Activated CD8-positive, alpha-beta memory T cell treated with anti-CD3 and anti-CD28 coated beads, Interleukin-2, amount 50 U/mL, for 1 hour (primary cell): ENCODE data around the gene EMC1.
A peak's percentile ranks its signal among the peaks of the same experiment; 100 is the strongest.
"Not testable (repeated sequence)": the region's sequence is repeated elsewhere in the genome, so short reads cannot be mapped to it uniquely, and the experiment has no call there.

Experiments
- DNase-seq: peaks from one replicate; pipeline ENCODE4 v3.0.0-alpha.2; 2020; ENCODE audit errors: extremely low read depth

The EMC1 gene

GRCh38 chr1:19216585-19216984, 34.7 kb downstream of the EMC1 start:
- DNase-seq, result not testable (repeated sequence)

GRCh38 chr1:19213580-19213979, 37.7 kb downstream of the EMC1 start:
- no peak for DNase-seq

- no peak for DNase-seq
Observed at GRCh38 chr1:19212167-19212566, 39.2 kb downstream of the EMC1 start.

DNA sequence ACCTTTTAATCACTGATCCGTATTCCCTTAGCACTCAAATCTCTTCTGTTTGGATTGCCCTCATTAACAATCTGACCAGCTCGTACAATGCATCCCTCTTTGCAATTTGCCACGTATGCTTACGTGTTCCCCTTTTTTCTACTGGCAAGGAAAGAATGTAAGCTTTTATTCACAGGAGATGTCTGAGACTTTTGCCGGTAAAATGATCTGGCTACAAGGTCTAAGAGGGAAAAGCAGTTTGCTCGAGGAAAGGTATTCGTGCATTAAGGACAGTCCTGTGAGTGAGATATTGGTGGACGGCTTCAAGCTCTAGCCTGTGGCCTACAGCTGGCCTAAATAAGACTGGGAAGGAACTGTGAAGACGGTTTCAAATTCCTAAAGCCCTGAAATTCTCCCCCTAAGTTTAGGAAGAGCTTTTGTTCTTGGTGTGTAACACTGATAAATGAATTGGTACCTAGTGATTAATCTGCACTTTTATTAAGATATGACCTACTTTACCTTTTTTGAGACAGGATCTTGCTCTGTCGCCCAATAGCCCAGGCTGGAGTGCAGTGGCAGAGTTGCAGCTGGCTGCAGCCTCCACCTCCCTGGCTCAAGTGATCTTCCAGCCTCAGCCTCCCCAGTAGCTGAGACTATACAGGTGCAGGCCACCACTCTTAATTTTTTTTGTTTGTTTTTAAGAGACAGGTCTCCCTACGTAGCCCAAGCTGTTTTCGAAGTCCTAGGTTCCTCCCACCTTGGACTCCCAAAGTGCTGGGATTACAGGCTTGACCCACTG, 40.4 kb downstream of the EMC1 start:
- DNase-seq, result no peak

- DNase-seq, result peak; percentile 85
Observed at GRCh38 chr1:19209990-19210771, 41.1 kb downstream of the EMC1 start, which contains the start of gene UBR4. TSS of gene UBR4 (minus strand) at chr1:19210266. CDS start at chr1:19210248, 18 bp downstream.

GRCh38 chr1:19209439-19209989, 41.8 kb downstream of the EMC1 start:
- DNase-seq, result no peak

GRCh38 chr1:19208710-19209438, 42.5 kb downstream of the EMC1 start:
- no peak for DNase-seq

DNA sequence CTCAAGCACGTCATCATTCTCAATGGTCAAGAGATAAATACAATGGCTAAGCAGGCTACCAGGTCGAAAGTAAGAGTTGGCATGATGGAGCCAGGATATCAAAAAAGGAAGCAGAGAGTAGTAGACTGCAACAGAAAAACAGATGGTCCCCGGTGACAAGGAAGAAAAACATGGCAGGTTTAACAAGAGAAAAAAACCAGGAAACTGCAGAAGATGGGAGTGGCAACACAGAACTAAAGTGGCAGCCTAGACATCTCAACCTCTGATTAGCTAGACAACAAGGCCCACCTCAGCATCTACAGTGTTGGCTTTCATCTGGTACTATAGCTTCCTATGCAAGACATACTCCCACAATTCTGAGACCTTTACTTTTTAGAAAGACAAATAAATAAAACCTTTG, 44.4 kb downstream of the EMC1 start:
- no peak for DNase-seq

- no peak for DNase-seq
Observed at GRCh38 chr1:19205845-19206244, 45.5 kb downstream of the EMC1 start.

DNA sequence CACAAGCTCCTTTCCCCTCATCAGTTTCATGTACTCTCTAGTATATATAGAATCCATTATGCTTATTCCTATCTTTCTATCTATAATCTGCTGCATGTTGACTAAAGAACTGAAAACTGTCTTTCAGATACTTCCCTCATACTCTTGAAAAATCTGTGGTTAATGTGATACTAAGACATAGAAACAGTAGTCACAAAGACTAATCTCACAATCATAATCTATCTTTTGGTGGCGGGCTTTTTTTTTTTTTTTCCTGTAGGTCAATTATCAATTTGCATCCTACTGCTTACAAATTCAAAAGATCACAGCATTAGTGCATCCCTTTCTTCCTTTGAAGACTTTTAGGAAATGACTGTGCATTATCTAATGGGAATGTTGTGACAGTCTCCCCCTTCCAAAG, 45.9 kb downstream of the EMC1 start:
- DNase-seq, result no peak

GRCh38 chr1:19204446-19205266, 46.7 kb downstream of the EMC1 start:
- DNase-seq, result no peak

DNA sequence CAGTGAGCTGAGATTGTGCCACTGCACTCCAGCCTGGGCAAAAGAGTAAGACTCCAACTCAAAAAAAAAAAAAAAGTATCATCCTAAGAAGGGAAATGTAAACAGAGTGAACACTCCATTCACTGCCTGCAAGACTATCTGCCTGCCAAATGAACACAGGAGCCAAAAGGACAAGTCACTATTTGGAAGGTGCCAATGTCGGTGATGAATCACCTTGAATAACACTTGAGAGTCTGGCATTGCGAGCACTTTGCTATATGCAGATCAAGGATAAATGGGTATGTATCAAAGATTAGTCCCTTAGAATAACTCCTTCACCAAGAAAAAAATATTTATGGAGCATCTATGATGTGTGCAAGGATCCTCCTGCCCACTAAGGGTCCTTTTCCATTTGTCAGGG, 47.9 kb downstream of the EMC1 start:
- DNase-seq, result no peak

DNA sequence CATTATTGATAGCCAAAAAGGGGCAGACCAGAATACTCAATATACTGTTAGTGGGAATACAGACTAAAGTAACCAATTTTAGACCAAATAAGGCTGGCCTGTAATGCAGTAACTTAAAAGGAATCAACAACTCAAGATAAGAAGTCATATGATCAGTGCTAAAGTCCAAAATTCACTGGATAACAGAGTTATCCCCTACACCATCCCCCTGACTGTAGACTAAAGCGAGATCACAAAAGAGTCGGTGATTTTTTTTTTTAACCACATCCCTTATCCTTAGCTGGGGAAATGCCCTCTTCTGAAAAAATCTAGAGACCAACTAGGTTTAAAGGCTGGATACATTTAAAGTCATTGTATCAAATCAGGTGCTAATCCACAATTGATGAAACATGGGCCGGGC, 48.9 kb downstream of the EMC1 start:
- no peak for DNase-seq

- no peak for DNase-seq
Observed at GRCh38 chr1:19199969-19200604, 51.2 kb downstream of the EMC1 start.

DNA sequence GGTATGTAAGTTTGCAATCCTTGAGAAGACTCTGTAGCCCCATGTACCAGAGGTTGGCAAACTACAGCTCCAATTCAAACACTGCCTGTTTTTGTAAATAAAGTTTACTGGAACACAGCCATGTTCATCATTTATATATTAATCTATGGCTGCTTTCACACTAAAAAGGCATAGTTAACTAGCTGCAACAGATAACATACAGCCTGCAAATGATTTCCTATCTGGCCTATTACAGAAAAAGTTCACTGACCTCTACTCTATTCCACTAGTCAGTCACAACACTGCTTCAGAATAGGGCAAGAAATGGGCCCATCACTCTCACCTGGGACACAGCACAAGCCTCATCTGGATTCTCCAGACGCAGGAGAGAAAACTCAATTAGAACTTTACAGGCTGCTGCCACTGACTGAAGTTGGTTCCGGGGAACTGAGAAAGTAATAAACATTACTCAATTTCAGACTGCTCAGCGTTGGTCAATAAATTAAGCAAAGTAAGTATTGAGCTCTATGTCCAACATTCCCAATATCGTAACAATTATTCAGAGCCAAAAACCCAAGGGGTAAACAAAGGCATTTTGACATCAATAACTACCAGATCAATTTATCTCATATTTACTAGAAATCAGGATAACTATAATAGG, 51.9 kb downstream of the EMC1 start:
- DNase-seq, result no peak

GRCh38 chr1:19198820-19199219, 52.5 kb downstream of the EMC1 start:
- no peak for DNase-seq

DNA sequence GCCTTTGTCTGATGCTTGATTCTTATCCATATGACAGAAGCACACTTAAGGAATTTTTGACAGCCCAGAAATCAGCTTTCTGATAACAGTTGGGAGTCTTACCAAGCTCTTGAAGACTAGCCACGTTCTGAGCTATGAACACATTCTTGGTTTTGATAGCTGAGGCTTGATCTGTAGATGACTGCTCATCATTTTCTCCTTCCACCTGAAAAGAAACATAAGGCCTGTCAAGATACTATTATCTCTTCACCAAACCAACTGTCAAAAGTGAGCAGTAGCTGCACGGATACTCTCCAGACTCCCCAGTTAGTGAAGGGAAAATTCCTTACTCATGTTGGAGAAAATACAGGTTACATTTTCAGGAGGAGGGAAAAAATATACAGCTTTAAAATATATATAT, 53.5 kb downstream of the EMC1 start:
- no peak for DNase-seq

DNA sequence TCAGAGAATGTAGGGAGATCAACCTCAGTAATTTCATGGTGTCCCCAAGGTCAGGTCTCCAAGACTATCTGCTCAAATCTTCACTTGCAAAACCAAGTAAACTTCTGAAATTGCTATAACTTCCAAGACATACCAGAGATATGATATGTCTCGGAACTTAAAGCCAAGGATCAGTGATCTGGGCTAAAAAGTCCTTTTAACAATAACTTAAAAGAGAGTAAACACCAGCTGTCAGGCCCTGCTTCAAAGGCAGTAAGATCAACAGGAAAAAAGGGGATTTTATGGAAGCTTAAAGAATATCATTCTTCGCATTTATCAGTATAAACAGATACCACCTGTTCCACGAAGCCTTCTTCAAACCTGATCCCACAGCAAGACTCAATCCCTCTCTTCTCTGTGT, 55.0 kb downstream of the EMC1 start:
- no peak for DNase-seq

- DNase-seq, result no peak
Observed at GRCh38 chr1:19193004-19193403, 58.3 kb downstream of the EMC1 start.

GRCh38 chr1:19191811-19192210, 59.5 kb downstream of the EMC1 start:
- no peak for DNase-seq
